NCI-H446 (cell line): ENCODE results near the gene CMPK1.

Experiments used
- DNase-seq, 2 experiments: peaks; one replicate each; lab custom pipeline; 2025; lab: John Stamatoyannopoulos, UW

Gene CMPK1

GRCh38 chr1:47424336-47424982 is 90.9 kb downstream of the CMPK1 start:
- peak; percentile 48 to 71 for DNase-seq
